ENCODE measurements around the gene CNNM2.

DNA sequence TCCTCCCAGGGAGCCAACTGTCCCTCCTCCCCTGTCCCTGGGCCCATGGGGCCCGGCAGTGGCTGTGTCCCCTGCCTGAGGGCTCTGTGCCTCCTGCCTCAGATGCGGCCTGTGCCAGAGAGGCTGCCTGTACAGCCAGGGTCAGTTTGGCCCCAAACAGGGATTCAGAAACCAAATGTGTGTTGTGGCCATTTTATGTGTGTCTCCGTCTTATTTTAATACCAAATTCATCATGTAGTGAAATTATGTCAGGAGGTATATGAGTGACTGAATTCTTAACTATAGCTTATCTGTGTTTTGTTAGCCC, 160.2 kb downstream of the CNNM2 start:
- TF ChIP-seq SIN3A (IDR thresholded peaks at IDR 0.05; ENCODE audit: borderline replicate concordance, insufficient read depth, low read length), result no peak
- TF ChIP-seq POLR2AphosphoS5 (IDR thresholded peaks at IDR 0.05; ENCODE audit: low read depth, low read length), result no peak
- TF ChIP-seq, protein P1, sequence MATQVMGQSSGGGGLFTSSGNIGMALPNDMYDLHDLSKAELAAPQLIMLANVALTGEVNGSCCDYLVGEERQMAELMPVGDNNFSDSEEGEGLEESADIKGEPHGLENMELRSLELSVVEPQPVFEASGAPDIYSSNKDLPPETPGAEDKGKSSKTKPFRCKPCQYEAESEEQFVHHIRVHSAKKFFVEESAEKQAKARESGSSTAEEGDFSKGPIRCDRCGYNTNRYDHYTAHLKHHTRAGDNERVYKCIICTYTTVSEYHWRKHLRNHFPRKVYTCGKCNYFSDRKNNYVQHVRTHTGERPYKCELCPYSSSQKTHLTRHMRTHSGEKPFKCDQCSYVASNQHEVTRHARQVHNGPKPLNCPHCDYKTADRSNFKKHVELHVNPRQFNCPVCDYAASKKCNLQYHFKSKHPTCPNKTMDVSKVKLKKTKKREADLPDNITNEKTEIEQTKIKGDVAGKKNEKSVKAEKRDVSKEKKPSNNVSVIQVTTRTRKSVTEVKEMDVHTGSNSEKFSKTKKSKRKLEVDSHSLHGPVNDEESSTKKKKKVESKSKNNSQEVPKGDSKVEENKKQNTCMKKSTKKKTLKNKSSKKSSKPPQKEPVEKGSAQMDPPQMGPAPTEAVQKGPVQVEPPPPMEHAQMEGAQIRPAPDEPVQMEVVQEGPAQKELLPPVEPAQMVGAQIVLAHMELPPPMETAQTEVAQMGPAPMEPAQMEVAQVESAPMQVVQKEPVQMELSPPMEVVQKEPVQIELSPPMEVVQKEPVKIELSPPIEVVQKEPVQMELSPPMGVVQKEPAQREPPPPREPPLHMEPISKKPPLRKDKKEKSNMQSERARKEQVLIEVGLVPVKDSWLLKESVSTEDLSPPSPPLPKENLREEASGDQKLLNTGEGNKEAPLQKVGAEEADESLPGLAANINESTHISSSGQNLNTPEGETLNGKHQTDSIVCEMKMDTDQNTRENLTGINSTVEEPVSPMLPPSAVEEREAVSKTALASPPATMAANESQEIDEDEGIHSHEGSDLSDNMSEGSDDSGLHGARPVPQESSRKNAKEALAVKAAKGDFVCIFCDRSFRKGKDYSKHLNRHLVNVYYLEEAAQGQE (IDR thresholded peaks at IDR 0.05; ENCODE audit: insufficient read depth in 1 of 2, low read depth in 2 of 2, low read length in 2 of 2), result no peak

All from PFSK-1 (cell line).